Measurements from ENCODE around the gene ZFHX3. TPM values are rescaled to one million over a fixed set of nuclear protein-coding genes. Genes with fewer than 3 reads are reported as not detected.

Gene ZFHX3
- polyA plus RNA-seq, 1 experiment: 2.2 TPM

DNA sequence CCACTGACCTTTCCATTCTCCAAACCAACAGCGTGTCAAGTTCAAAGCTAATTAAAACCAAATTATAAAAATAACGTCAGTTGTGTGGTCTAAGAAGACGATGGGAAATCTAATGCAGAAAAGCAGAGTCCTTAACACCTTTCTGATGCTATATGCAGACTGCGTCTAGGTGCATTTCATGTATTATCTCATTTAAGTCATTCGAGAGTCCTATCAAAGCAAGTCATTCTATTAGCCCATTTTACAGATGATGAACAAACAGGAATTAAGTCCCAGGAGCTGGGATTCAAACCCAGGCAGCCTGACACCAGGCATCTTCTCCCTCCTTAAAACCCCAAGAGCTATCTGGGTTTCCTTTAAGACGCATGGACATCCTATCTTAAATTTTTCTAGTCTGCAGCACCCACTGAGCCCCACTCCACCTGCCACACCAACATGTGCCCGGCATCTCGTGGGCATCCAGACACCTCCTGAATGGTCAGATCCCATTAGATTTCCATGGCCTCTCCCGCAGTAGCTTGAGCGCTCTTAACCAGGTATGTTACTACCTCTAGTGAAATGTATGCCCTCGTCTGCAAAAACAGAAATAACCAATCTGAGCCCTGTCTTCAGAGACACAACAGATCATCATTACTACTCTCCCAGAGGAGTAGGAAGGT lies 115.1 kb downstream of the ZFHX3 start:
- no peak for DNase-seq (ENCODE audit: low read depth)
- TF ChIP-seq, protein P1, sequence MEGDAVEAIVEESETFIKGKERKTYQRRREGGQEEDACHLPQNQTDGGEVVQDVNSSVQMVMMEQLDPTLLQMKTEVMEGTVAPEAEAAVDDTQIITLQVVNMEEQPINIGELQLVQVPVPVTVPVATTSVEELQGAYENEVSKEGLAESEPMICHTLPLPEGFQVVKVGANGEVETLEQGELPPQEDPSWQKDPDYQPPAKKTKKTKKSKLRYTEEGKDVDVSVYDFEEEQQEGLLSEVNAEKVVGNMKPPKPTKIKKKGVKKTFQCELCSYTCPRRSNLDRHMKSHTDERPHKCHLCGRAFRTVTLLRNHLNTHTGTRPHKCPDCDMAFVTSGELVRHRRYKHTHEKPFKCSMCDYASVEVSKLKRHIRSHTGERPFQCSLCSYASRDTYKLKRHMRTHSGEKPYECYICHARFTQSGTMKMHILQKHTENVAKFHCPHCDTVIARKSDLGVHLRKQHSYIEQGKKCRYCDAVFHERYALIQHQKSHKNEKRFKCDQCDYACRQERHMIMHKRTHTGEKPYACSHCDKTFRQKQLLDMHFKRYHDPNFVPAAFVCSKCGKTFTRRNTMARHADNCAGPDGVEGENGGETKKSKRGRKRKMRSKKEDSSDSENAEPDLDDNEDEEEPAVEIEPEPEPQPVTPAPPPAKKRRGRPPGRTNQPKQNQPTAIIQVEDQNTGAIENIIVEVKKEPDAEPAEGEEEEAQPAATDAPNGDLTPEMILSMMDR (IDR thresholded peaks at IDR 0.05; ENCODE audit: insufficient read depth, low read depth, low read length): no peak
- Histone ChIP-seq H3K27me3 (ENCODE audit: control insufficient read depth, insufficient read depth, low read length) (no peaks in the 10 kb centered on the region), H3K36me3 (ENCODE audit: control insufficient read depth, insufficient read depth, low read length) (no peaks in the 10 kb centered on the region; the same call in 1 of the 2 replicates), H3K4me3 (ENCODE audit: low read depth, low read length) (no peak overlapping the region)
- CTCF ChIA-PET: interaction anchor here (0.7 to 3.0 kb wide), 3 partner anchors 10 to 946 kb away, joined by 3 to 8 read pairs (median 4); no protein-coding TSS in a partner anchor
- POLR2A ChIA-PET: interaction anchor here (0.6 to 0.7 kb wide), 2 partner anchors 150 to 263 kb away, joined by 4 to 7 read pairs; no protein-coding TSS in a partner anchor

- CTCF ChIA-PET: interaction anchor here (0.7 to 3.0 kb wide), 5 partner anchors 9 to 947 kb away, joined by 3 to 8 read pairs (median 4); no protein-coding TSS in a partner anchor
- POLR2A ChIA-PET: interaction anchor here (0.5 to 0.7 kb wide), 2 partner anchors 115 to 130 kb away, joined by 3 read pairs; no protein-coding TSS in a partner anchor
- TF ChIP-seq, protein P1 (IDR thresholded peaks at IDR 0.05; ENCODE audit: insufficient read depth, low read depth, low read length): no peak
- Histone ChIP-seq H3K4me3 (ENCODE audit: low read depth, low read length) (no peak overlapping the region), H3K36me3 (ENCODE audit: control insufficient read depth, insufficient read depth, low read length) (no peaks in the 10 kb centered on the region), H3K27me3 (ENCODE audit: control insufficient read depth, insufficient read depth, low read length) (no peaks in the 10 kb centered on the region)
- DNase-seq (ENCODE audit: low read depth): no peak
Observed at GRCh38 chr16:72932050-72932449, 115.9 kb downstream of the ZFHX3 start.

GRCh38 chr16:72930396-72930795 lies 117.5 kb downstream of the ZFHX3 start:
- POLR2A ChIA-PET: no interaction called here

GRCh38 chr16:72928090-72928981 lies 119.6 kb downstream of the ZFHX3 start:
- TF ChIP-seq, protein P1 (IDR thresholded peaks at IDR 0.05; ENCODE audit: insufficient read depth, low read depth, low read length): no peak
- Histone ChIP-seq H3K4me3 (ENCODE audit: low read depth, low read length) (no peak overlapping the region), H3K27me3 (ENCODE audit: control insufficient read depth, insufficient read depth, low read length) (no peaks in the 10 kb centered on the region), H3K36me3 (ENCODE audit: control insufficient read depth, insufficient read depth, low read length) (no peaks in the 10 kb centered on the region)
- CTCF ChIA-PET: interaction anchor here (1.3 to 1.4 kb wide), 2 partner anchors 10 to 67 kb away, joined by 3 to 4 read pairs; no protein-coding TSS in a partner anchor
- POLR2A ChIA-PET: no interaction called here
- DNase-seq (ENCODE audit: low read depth): no peak

More at GRCh38 chr16:72930396-72930795, 117.5 kb downstream of the ZFHX3 start:
- CTCF ChIA-PET: interaction anchor here (0.7 to 3.0 kb wide), 3 partner anchors 8 to 141 kb away, joined by 3 to 8 read pairs (median 5); no protein-coding TSS in a partner anchor
- DNase-seq (ENCODE audit: low read depth): no peak
- H3K36me3 ChIP-seq (ENCODE audit: control insufficient read depth, insufficient read depth, low read length): no peaks in the 10 kb centered on the region
- H3K27me3 ChIP-seq (ENCODE audit: control insufficient read depth, insufficient read depth, low read length): no peaks in the 10 kb centered on the region
- TF ChIP-seq, protein P1 (IDR thresholded peaks at IDR 0.05; ENCODE audit: insufficient read depth, low read depth, low read length): no peak
- H3K4me3 ChIP-seq (ENCODE audit: low read depth, low read length): no peak overlapping the region
